GM21717 (cell line): ENCODE results near the gene GADD45A.

Source experiments
- ATAC-seq: cut with Tn5 transposase; IDR thresholded peaks from one replicate; pipeline ENCODE4 v1.9.1; 2021; ENCODE audit warnings: mild to moderate bottlenecking, moderate library complexity; ENCODE audit not compliant: unreplicated experiment

GADD45A gene

DNA sequence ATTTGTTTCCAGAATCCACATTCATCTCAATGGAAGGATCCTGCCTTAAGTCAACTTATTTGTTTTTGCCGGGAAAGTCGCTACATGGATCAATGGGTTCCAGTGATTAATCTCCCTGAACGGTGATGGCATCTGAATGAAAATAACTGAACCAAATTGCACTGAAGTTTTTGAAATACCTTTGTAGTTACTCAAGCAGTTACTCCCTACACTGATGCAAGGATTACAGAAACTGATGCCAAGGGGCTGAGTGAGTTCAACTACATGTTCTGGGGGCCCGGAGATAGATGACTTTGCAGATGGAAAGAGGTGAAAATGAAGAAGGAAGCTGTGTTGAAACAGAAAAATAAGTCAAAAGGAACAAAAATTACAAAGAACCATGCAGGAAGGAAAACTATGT lies 2.6 kb downstream of the GADD45A start:
- no peak for ATAC-seq

DNA sequence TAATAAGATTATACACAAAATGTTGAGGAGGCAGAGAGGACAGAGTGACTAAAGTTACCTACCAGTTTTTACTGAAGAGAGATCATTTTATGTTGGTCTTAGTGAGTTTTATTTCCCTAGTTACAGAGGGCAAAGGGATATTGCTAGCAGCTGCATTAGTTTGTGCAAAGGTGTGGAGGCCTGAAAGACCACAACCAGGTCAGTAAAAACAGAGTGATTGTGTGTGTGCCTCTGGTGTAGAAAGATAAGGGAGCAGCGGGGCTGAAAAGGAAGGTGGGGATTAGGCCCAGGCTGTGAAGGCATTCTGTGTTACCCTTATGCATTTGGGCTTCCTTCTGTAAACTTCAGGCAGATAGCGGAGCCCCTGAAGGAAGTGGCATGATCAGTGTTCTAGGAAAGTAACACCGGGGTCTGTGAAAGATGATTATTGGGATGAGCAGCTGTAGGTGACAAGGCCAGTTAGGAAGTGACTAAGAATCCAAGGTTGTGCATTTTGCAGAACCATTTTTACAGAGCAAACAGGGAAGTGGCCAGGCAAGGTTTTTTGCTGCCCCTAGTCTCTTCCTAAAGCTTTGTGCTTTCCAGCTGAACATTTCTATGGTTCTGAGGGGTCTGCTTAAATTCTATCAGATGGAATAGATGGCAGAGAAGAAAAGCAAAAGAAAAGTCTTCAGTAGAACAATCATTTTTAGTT lies 3.7 kb downstream of the GADD45A start:
- ATAC-seq: no peak

DNA sequence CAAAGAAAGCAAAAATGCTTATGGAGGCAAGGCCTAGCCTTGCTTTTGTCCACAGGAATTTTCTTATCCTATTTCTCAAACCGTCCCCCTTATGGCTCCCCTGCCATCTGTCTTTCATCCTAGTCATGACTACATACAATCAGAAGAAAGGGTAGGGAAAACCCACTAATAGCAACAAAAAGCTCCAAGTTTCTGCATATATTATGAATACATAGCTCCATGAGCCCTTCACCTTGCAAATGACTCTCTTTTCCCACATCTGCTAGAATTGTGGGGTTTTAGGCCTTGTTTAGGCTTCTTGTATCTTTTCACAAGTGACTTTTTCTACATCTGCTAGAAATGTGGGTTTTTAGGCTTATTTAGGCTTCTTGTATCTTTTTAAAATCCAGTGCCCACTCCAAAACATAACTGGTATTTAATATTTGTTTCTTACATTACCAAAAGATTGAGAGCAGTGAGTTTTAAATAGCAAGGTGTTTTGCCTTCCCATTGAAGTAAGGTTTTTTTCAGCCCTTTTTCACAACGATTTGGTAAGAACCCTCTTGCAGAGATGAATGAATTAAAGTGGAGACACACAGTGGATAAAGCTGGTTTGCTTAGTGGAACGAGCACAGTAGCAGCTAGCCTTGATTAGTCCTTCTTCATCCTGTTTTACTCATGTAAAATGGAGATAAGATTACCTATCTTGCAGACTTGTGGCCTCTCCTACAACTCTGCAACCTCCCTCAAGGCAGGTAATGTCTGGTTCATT lies 4.4 kb downstream of the GADD45A start:
- ATAC-seq: no peak

DNA sequence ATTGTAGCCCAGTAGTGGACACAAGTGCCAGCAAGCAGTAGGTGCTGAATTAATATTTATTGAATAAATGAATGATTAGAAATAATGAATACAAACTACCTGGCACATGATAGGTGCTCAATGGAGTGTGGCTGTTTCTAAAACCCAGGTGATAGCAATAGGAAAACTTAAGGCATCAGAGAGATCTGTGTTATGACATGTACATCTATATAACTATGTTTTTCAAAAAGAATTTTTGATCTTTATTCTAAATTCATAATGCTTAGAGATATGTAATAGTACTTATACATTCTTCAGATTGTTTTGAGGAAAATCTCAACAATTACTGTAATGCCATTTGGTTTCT lies 5.0 kb downstream of the GADD45A start:
- ATAC-seq: no peak

DNA sequence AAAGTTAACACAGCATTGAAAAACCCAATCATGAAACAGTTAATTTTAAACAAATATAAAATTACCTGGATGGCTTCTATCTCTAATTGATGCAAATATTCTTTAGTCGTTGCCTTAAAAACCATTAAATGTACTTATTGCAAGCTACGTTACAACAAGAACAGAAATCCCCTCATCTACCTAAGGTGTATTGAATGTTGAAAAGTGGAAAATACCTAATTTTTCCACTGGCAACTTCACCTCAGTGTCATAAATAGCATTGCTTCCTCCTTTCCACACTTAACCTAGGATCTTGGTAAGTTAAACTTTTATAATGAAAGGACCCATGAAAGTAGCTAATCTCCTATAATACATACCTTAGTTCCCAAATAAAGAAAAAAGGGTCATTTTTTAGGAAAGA lies 5.4 kb downstream of the GADD45A start:
- ATAC-seq: no peak

DNA sequence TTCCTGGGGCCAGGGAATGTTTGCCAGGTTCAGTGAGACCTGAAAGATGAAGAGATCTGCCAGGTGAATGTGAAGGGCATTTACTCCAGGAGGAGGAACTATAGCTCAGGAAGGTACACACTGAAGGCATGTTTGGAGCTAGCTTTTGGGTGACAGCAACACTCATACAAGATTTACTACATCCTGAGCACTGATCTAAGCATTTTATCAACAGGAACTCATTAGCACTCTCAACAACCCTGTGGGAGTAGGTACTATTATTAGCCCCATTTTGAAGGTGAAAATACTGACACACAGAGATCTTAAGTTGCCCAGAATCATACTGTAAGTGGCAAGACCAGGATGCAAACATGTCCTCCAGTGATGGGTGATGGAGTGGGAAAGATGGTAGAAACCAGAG lies 6.7 kb downstream of the GADD45A start:
- ATAC-seq: no peak

DNA sequence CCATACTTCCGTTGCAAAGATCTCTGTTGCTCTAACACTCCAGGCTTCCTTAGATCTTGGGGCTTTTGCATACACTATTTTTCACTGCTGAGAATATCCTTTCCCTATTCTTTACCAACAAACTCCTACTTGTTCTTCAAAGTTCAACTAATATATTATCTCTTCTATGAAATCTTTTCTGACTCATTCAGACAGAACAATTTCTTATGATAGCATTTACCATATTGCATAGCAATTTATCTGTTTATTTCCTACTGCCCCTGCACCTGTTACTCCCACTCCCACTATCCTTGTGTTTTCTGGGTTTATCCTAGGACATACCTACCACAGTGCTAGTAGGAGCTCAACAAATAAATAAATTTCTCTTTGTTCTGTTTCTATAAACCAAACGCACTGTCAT lies 11.0 kb downstream of the GADD45A start:
- ATAC-seq: no peak

DNA sequence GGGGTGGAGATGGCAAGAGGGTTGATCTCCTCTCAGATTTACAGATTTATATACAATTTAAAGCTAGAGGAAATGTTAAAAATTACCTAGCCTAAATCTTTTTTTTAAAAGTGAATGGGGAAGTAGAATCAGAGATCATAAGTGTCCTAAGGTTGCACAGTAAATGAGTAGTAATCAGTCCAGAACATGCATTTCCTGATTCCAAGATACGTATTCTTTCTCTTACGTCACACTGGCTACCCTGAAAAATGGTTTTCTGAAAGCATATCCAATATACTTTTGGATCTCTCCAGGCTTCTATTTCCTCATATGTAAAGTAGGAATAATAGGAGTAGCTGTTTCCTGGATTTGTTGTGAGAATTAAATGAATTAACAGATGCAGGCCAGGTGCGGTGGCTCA lies 11.7 kb downstream of the GADD45A start:
- ATAC-seq: no peak

DNA sequence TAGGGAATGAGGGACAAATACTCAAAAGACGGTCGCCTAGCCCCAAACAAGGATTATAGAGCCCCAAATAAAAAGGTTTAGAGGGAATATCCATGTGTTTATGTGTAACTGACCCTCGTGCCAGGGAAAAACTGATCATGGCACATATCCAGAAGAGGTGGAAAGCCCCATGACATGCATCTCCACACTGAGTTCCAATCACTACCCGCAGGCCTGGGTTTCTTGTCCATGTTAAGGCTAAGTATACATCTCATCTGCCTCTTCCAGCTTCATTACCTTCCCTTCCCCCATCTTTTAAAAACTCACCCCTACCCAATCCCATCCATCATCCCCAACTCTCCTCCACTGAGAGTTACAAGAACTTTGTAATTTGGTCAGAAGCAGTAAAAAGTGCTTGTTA lies 15.2 kb downstream of the GADD45A start:
- ATAC-seq: no peak

DNA sequence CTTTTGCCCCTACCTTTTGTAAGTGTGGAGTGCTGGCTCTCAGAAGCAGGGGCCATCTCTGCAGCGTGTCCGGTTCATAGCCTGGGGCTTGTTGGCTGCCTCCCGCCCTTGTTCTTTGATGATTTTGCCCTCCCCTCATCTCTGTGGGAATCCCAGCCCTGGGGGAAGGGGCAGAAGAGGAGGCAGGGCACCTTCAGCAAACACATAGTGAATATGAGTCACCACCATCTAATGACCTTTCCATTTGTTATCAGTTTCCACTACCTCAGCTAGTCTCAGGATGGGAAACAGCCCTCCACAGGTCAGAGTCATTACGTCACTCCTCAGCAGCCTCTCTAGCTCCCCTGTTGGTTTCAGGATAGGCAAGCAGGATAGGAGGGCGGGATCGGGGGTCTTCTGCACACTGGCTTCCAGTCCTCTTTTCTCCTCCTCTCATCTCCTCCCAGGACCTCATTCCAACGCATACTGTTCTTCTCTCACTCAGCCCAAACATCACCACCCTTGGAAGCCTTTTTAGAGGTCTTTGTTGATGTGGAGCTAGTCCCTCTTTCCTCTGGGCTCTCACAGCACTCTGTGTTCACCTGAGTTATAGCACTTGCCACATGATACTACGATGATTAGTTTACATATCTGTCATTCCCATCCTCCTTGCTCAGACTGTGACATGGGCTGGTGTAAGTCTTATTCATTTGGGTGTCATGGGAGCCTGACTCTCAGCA lies 15.8 kb downstream of the GADD45A start:
- no peak for ATAC-seq

DNA sequence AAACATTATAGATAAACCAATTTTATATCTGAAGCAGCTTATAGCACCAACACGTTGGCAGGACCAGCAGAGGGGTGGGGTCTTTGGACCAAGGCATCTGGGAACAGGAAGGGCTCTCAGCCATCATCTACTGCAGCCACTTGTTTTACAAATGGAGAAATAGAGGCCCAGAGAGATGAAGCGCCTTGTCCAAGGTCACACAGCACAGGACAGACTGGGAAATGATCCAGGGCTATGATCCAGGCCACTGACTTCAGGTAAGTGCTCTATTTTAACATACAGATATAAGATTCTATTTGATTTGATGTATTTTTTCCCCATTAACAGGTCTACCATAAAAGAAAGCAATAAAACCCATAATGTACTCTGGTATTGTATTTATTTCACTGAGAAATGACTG lies 16.9 kb downstream of the GADD45A start:
- no peak for ATAC-seq

DNA sequence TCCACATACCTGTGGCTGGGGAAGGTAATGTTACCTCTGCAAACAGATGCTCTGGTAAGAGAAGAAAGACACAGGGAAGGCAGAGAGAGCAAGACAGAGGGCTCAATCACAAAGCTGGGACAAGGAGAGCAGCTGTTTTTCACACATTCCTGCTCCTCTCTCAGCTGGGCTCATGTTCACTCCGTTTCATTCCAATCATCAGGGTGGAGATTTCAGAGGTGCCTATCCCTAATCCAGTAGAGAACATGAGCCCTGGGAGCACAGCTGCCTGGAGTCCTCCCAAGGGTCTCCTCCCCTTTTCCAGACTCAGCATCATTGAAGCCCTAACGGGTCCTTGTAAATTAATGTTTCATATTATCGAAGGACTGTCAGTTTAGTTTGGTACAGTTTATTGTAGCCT lies 19.4 kb downstream of the GADD45A start:
- ATAC-seq: no peak

DNA sequence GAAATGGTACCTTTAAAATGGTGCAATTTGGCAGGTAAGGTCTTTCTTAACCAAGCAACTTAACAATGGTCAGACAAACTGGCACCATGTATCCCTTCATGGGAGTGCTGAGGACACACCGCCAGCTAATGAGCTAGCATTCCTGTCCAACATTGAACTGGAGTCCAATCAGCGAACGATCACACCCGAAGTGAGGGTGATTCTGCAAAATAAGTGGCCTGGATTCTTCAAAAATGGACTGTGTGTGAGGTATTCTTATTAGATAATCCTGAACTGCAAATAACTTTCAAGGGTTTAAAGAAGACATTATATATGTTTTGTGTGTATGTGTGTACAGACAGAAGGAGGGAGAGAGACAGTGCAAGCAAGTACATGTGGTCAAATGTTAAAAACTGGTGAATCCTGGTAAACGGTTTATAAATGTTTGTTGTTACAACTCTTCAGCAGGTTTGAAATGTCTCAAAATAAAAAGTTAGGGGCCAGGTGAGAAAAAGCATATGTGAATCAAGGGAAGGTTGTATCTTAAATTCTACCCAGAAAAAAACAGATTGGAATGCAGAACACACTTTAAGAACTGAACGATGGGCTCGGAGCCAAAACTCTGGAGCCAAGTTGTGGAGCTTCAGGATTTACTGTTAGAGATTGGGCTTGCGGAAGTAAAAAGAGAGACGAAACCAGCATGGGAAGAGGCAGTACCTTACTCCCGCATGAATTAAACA lies 20.9 kb downstream of the GADD45A start:
- ATAC-seq: no peak

DNA sequence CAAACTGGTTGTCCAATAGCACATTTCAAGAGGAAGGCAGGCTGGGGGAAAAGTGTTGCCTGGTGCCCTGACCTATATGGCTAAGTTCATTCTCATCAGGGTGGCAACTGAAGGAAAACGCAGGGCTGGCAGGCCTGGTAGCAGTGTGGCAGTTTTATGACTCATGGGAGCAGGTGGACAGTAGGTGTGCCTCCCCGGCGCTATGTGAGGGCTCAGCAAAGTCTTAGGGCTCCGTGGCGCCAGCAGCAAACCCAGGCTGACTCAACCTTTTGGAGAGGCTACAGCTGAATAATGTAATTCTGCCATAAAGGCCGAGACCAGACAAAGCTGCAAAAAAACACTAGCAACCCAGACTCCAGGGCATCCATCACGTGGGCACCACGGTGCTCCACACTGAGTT lies 23.6 kb downstream of the GADD45A start:
- ATAC-seq: no peak

DNA sequence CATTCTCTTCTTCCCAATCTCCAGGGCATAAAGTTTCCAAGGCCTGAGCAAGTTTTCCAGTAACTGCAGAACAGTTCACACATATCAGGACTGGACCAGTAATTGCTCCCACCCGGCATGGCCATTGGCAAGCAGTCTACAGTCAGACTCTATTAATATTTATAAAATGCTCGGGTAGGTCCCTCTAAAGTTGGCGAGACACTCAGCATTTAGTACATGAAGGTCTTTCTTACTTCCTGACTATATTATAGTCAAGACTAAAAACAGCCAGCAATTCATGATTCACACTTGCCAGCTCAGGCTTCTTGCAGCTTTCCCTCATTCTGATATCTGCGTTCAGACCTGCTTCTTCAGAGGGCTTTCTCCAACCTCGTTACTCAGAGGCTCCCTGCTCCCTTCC lies 25.4 kb downstream of the GADD45A start:
- ATAC-seq: no peak

DNA sequence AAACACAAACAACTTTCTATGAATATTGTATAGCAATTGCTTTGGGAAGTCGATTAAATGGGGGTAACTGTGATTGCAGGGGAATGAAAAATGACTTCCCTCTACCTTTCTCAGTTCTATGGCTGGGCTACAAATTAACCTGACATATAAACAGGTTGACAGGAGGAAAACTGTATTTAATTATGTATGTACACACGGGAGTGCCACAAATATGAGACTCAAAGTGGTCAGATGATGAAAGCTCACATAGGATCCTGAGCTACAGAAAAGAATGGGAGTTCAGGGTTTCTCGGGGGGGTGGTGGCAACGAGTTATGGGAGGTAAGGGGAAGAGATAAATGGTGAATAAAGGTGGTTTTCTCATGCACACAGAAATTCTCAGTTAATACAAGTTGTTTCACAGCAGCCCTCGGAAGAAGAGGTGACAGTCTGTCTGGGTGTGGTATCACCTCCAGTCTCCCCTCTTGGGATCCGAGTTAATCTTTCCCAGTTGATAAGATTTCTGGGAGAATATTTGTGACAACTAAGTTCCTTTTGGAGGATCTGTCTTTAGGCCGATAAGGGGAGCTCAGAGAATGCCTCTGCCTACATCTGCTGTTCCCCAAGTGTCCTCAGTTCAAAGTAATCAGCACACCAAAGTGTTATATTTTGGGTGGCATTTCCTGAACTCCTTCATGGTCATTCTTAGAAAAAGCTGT lies 26.3 kb downstream of the GADD45A start:
- no peak for ATAC-seq

DNA sequence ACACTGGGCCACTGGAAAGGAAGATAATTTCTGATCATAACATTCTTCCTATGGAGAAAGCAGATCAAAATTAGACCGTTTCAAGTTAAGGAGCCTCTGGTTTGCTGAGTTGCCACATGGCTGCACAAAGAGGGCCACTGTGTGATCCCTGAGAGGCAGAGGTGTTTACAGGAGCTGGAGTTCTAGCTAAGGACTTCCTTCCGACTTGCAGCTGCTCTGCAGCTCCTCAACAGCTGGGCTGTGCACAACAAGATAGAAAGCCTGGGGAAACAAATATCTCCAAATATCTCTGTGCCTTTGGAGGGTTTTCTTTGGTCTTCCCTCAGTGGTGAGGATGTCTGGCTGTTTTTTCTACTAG lies 26.8 kb downstream of the GADD45A start:
- ATAC-seq: no peak

DNA sequence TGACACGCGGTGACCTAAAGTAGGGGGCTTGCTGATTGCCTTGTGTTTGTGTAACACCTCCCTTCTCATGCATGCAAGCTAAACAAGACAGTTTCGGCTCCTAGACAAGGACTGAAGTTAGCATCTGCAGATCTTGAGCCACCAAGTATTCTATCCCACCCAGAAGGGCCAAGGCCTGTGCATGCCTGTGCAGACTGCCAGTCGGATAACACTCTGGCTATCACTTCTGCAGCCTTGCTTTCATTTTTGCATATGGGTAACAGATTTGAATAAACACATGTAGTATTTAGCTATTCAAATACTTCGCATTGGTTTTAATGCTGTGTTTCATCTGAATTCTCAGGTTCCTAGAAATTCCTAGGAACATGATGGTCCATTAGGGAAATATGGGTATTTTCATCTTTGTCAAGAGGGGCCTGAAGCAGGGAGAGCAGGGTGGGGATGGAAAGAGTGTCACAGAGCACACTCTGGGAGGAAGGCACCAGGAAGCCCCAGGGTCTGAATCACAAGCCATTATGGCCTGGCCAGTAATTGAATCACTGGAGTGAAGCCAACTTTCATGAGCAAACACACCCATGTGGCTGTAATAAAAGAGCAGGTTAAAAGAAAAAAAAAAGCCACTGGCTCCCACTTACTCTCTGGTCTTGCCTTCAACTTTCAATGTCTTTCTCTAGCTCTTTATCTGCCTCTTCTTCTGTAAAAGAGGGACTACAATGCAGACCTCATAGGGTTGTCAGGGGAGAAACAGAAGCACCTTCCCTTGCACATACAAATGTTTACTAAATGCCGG lies 28.3 kb downstream of the GADD45A start:
- ATAC-seq: no peak

DNA sequence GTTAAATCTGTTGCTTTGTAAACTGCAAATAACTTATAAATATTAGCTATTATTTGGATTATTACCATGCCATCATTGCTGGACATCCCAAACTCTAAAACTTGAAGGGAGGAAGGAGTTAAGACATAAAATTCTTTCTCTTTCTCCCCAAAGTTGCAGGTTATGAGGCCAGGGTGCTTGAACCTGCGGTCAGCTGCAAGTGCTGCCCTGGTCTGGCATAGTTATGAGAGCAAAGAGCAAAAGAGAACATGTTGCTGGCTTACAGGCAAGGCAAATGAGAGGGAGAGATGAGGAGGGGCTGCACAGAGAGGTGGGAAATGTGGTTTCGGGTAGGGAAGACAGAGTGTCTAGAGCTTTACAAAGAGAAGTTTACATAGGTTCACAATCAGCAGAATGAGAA lies 30.8 kb downstream of the GADD45A start:
- ATAC-seq: no peak

DNA sequence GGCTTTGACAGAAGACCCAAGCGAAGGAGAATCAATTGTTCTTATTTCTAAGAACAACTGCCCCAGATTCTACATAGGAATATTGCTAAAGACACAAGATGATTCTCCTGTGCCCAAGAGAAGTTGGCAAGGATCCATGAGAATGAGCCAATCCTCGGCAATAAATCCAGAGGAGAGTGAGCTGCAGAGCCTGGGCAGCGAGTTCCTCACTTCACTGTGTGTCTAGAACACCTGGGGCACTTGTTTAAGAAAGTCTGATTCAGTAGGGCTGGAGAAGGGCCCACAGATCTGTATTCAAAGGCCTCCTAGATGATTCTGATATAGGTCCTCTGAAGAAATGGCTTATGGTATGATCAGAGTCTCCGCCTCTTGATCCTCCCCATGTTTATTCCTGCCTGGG lies 31.8 kb downstream of the GADD45A start:
- ATAC-seq: no peak
